Measurements from ENCODE around the gene PACRG.

- TF ChIP-seq GATA3 (IDR thresholded peaks at IDR 0.05; ENCODE audit: low read depth, low read length) = no peak
- TF ChIP-seq GATA2 (IDR thresholded peaks at IDR 0.05; ENCODE audit: low read depth, low read length) = no peak
These were observed 569.2 kb downstream of the PACRG start for GRCh38 chr6:163296835-163297519.
